ENCODE measurements around the gene ADAMTS2. TPM values are rescaled to one million over a fixed set of nuclear protein-coding genes. Genes with fewer than 3 reads are reported as not detected.
"Not testable (repeated sequence)": the region's sequence is repeated elsewhere in the genome, so short reads cannot be mapped to it uniquely, and the experiment has no call there.

The ADAMTS2 gene
- total RNA-seq, 1 experiment from 2014 or later, result 1.7 TPM

GRCh38 chr5:179287631-179288030, 57.6 kb downstream of the ADAMTS2 start:
- Histone ChIP-seq H3K27me3 (ENCODE audit: control insufficient read depth, insufficient read depth, low read length) (no peaks in the 10 kb centered on the region), H3K36me3 (replicated peaks; ENCODE audit: control insufficient read depth, insufficient read depth, low read length) (no peaks in the 10 kb centered on the region), H3K4me3 (ENCODE audit: insufficient read depth, low read depth, low read length) (no peak overlapping the region)
- no peak for DNase-seq

GRCh38 chr5:179287071-179287470, 58.2 kb downstream of the ADAMTS2 start:
- Histone ChIP-seq H3K36me3 (replicated peaks; ENCODE audit: control insufficient read depth, insufficient read depth, low read length) (no peaks in the 10 kb centered on the region), H3K27me3 (ENCODE audit: control insufficient read depth, insufficient read depth, low read length) (no peaks in the 10 kb centered on the region), H3K4me3 (ENCODE audit: insufficient read depth, low read depth, low read length) (no peak overlapping the region)
- no peak for DNase-seq

DNA sequence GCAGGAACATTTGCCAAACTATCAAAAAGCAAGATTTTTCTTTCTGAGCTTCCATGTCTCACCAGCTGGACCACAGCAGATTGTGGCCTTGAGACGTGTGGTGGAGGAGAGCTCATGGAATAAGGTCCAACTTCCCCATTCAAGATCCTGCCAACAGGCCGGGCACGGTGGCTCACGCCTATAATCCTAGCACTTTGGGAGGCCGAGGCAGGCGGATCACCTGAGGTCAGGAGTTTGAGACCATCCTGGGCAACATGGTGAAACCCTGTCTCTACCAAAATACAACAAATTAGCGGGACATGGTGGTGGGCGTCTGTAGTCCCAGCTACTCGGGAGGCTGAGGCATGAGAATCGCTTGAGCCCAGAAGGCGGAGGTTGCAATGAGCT, 59.5 kb downstream of the ADAMTS2 start:
- H3K36me3 ChIP-seq (replicated peaks; ENCODE audit: control insufficient read depth, insufficient read depth, low read length); H3K4me3 ChIP-seq (ENCODE audit: insufficient read depth, low read depth, low read length): not testable (repeated sequence)

DNA sequence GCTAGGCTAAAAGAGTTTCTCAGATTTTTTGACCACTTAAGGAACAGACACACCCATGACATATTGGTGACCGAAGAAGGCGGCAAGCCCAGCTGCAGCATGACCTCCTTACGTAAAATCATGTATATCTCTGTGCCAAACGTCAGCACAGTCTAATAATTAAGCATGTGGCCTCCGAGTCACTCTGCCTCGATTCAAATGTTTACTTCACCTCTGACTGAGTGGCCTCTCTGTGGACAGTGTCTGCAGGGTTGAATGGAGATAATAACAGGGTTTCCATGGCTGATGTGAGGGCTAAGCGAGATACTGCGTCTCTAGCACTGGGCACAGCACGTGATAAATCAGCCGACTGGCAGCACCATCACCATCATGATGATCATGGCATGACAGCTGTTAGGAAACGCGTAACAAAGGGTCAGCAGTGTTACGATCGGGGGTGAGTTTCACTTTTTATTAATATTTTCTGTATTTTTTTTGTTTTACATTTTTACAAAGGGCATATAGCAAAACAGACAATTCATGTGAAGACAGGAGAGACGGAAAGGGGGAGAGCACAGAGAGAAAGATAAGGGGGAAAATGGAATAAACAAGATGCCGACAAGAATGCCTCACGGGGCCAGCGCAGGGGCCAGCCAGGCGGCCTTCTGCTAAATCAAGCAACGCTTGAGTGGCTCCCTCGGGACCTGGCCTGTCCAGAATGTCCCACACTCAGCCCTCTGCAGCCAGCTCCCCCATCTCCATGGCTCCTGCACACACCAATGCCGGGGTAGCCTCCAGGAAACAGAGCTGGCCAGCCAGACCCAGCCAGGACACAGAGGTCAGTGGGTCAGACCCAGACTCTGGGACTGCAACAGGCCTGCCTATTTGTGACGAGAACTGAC, 60.3 kb downstream of the ADAMTS2 start:
- no peak overlapping the region for H3K4me3 ChIP-seq (ENCODE audit: insufficient read depth, low read depth, low read length)
- no peaks in the 10 kb centered on the region for H3K36me3 ChIP-seq (replicated peaks; ENCODE audit: control insufficient read depth, insufficient read depth, low read length)
- DNase-seq, result no peak
- H3K27me3 ChIP-seq (ENCODE audit: control insufficient read depth, insufficient read depth, low read length), result no peaks in the 10 kb centered on the region

More for the DNA sequence above, 59.5 kb downstream of the ADAMTS2 start:
- H3K27me3 ChIP-seq (ENCODE audit: control insufficient read depth, insufficient read depth, low read length); DNase-seq: not testable (repeated sequence)

GRCh38 chr5:179283908-179284307, 61.4 kb downstream of the ADAMTS2 start:
- not testable (repeated sequence) for DNase-seq; H3K27me3 ChIP-seq (ENCODE audit: control insufficient read depth, insufficient read depth, low read length); H3K4me3 ChIP-seq (ENCODE audit: insufficient read depth, low read depth, low read length); H3K36me3 ChIP-seq (replicated peaks; ENCODE audit: control insufficient read depth, insufficient read depth, low read length)

GRCh38 chr5:179281694-179282093, 63.6 kb downstream of the ADAMTS2 start:
- Histone ChIP-seq H3K4me3 (ENCODE audit: insufficient read depth, low read depth, low read length) (no peak overlapping the region), H3K27me3 (ENCODE audit: control insufficient read depth, insufficient read depth, low read length) (no peaks in the 10 kb centered on the region), H3K36me3 (replicated peaks; ENCODE audit: control insufficient read depth, insufficient read depth, low read length) (no peaks in the 10 kb centered on the region)
- no peak for DNase-seq

GRCh38 chr5:179280095-179280490, 65.2 kb downstream of the ADAMTS2 start:
- no peaks in the 10 kb centered on the region for H3K27me3 ChIP-seq (ENCODE audit: control insufficient read depth, insufficient read depth, low read length)
- no peaks in the 10 kb centered on the region for H3K36me3 ChIP-seq (replicated peaks; ENCODE audit: control insufficient read depth, insufficient read depth, low read length)
- no peak overlapping the region for H3K4me3 ChIP-seq (ENCODE audit: insufficient read depth, low read depth, low read length)
- no peak for DNase-seq

GRCh38 chr5:179279347-179280094, 65.7 kb downstream of the ADAMTS2 start:
- no peak for DNase-seq
- Histone ChIP-seq H3K4me3 (ENCODE audit: insufficient read depth, low read depth, low read length) (no peak overlapping the region), H3K36me3 (replicated peaks; ENCODE audit: control insufficient read depth, insufficient read depth, low read length) (no peaks in the 10 kb centered on the region), H3K27me3 (ENCODE audit: control insufficient read depth, insufficient read depth, low read length) (no peaks in the 10 kb centered on the region)

DNA sequence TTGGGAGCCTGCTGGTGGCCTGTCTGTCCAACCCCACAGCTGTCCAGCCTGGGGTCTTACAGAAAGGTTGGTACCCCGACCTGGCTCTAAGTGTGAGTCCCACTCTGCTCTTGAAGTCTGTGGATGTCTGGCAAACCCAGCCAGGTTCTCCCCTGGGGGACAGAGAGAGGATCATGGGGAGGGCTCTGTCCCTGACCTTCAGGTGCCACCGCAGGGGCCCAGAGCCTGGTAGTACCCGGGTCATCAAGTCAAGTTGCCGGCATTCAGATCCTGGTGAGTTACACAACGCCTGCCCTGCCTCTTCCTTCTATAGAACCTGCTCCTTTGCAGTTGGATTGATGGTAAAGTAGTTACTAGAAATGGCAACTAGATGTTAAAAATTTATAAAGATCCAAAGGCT, 66.7 kb downstream of the ADAMTS2 start:
- Histone ChIP-seq H3K27me3 (ENCODE audit: control insufficient read depth, insufficient read depth, low read length) (no peaks in the 10 kb centered on the region), H3K4me3 (ENCODE audit: insufficient read depth, low read depth, low read length) (no peak overlapping the region), H3K36me3 (replicated peaks; ENCODE audit: control insufficient read depth, insufficient read depth, low read length) (no peaks in the 10 kb centered on the region)
- DNase-seq, result no peak

DNA sequence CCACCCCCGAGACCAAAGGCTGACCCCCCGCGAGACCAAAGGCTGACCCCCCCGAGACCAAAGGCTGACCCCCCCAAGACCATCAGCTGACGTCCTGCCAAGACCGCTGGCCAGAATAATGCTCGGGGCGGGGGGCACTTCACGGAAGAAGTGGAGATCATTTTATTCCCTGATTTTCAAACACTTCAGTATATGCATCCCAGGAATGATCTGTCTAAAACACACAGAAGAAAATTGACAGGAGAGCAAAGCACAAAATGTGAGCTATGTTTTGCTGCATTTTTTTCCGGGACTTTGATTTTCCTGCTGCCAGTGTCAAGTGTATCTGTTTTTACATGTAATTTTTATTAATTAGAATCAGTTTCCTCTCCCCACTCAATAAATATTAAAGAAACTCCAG, 67.1 kb downstream of the ADAMTS2 start:
- Histone ChIP-seq H3K4me3 (ENCODE audit: insufficient read depth, low read depth, low read length) (no peak overlapping the region), H3K36me3 (replicated peaks; ENCODE audit: control insufficient read depth, insufficient read depth, low read length) (no peaks in the 10 kb centered on the region), H3K27me3 (ENCODE audit: control insufficient read depth, insufficient read depth, low read length) (no peaks in the 10 kb centered on the region)
- no peak for DNase-seq

DNA sequence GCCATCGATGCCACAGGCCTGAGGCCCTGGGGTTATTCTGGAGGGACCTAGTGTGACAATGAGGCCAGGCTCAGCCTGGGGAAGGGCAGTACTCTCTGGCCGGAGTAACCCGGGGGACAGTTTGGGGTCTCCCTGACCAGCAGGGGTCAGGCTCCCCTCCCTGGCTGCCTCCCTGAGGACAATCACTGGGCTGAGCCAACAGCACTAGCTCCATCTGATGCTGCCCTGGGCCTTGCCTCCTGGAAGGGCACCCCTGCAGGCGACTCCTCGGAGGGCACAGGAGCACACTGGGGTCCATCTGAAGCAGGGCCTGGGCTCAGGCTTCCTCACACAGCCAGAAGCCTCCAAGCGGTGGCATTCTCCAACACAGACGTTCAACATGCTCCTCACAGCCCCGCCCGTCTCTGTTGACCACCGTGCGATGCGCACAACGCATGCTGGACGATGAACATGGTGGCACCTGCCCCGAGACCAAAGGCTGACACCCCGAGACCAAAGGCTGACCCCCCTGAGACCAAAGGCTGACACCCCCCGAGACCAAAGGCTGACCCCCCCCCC, 68.3 kb downstream of the ADAMTS2 start:
- DNase-seq, result peak; percentile 79
- Histone ChIP-seq H3K36me3 (replicated peaks; ENCODE audit: control insufficient read depth, insufficient read depth, low read length) (no peaks in the 10 kb centered on the region), H3K27me3 (ENCODE audit: control insufficient read depth, insufficient read depth, low read length) (no peaks in the 10 kb centered on the region), H3K4me3 (ENCODE audit: insufficient read depth, low read depth, low read length) (no peak overlapping the region)

- Histone ChIP-seq H3K27me3 (ENCODE audit: control insufficient read depth, insufficient read depth, low read length) (no peaks in the 10 kb centered on the region), H3K4me3 (ENCODE audit: insufficient read depth, low read depth, low read length) (no peak overlapping the region), H3K36me3 (replicated peaks; ENCODE audit: control insufficient read depth, insufficient read depth, low read length) (no peaks in the 10 kb centered on the region)
- DNase-seq, result no peak
Measured at GRCh38 chr5:179275941-179276837, 69.1 kb downstream of the ADAMTS2 start.

DNA sequence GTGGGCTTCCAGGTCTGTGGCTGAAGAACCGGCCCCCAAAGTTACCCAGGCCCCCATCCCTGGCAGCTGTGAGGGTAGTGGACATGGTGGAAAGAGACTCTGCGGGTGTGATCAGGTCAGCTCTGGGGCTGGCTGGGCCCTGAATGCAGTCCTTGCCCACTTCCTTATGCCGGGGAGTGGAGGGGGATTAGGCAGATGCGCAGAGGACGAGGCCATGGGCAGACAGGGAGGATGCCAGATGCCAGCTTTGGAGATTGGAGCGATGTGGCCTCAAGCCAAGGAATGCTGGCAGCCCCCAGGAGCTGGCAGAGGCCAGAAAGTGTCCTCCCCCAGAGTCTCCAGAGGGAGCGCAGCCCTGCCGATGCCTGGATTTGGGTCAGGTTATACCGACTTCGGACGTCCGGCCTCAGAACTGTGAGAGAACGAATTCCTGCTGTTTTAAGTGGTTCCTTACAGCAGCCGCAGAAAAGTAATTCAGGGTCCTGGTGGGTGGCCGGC, 69.8 kb downstream of the ADAMTS2 start:
- Histone ChIP-seq H3K4me3 (ENCODE audit: insufficient read depth, low read depth, low read length) (no peak overlapping the region), H3K27me3 (ENCODE audit: control insufficient read depth, insufficient read depth, low read length) (no peaks in the 10 kb centered on the region), H3K36me3 (replicated peaks; ENCODE audit: control insufficient read depth, insufficient read depth, low read length) (no peaks in the 10 kb centered on the region)
- no peak for DNase-seq

Data from H7 (cell line).